GM18508 (cell line): ENCODE measurements around the gene BRIX1.
"Not testable (repeated sequence)": the region's sequence is repeated elsewhere in the genome, so short reads cannot be mapped to it uniquely, and the experiment has no call there.

Source experiments
- ATAC-seq: cut with Tn5 transposase; IDR thresholded peaks from one replicate; pipeline ENCODE4 v1.9.1; 2021; ENCODE audit warnings: moderate number of reproducible peaks; ENCODE audit not compliant: insufficient read depth, unreplicated experiment

Gene BRIX1

GRCh38 chr5:34957857-34958690 is 42.6 kb downstream of the BRIX1 start:
- peak; percentile 40 for ATAC-seq

- ATAC-seq: peak; percentile 80
Observed at GRCh38 chr5:34959323-34959722, 43.8 kb downstream of the BRIX1 start.

- ATAC-seq: no peak
Observed at GRCh38 chr5:34967540-34967939, 52.0 kb downstream of the BRIX1 start.

- no peak for ATAC-seq
Observed at GRCh38 chr5:34968258-34968657, 52.7 kb downstream of the BRIX1 start.

- no peak for ATAC-seq
Observed at GRCh38 chr5:34970552-34970951, 55.0 kb downstream of the BRIX1 start.

GRCh38 chr5:34971655-34972054 is 56.1 kb downstream of the BRIX1 start:
- not testable (repeated sequence) for ATAC-seq
